Measurements from ENCODE around the gene ZNF554.

The ZNF554 gene

DNA sequence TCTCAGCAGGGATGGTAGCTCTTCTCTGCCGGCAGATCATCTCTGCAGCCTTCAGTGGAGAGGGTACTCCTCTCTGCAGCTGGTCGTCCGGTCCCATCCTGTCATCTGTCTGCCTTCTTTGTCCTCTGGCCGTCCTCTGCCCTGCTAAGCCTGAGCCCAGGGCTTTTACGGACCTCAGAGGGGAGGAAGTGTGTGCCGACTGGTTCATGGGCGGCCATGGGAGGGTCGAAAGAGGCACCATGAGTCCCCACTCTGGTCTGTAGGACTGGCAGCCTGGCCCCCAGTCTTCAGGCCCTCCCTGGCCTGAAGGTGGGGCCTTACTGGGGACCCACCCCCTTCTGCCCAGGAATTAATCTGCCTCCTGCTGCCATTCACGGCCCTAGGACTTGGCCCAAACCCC lies 4.0 kb downstream of the ZNF554 start:
- no peak for DNase-seq (ENCODE audit: insufficient read length, low spot score)
- FAIRE-seq = no peak

DNA sequence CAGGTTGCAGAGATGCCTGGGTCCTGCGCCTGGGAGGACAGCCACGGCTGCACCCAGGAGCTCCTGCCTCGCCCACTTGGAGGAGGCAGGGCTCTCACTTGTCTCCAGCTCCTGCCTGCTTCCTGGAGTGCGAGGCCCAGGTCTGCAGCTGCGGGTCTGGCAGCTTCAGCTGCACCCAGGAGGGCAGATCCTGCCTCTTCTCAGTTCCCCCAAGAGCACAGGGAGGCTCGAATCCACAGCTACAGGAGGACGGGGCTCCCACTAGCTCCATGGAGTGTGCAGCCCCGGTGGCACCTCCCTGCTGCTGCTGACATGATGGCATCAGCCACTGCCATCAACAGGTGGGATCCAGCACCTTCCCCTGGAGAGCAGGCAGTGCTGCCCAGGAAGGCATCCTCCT lies 4.5 kb downstream of the ZNF554 start:
- DNase-seq (ENCODE audit: insufficient read length, low spot score) (no peak), FAIRE-seq (no peak)

DNA sequence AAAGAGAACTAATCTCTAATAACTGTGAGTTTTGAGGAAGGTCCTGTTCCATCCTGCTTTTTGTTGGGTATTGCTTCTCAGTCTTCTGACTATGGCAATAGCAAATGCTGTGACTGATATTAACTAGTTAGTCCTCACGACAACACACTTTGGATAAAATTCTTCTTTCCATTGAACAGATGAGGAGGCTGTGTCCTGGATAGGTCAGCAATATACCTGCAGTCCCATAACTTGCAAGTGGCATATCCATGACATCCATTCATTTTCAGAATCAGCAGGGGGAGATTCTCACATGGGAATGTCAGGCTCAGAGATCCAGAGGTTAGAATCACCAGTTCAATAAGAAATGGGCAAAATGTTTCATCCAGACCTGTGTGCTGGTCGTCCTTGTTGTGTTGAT lies 7.4 kb downstream of the ZNF554 start:
- no peak for DNase-seq (ENCODE audit: insufficient read length, low spot score)
- FAIRE-seq = no peak

GRCh38 chr19:2827840-2828489 lies 8.3 kb downstream of the ZNF554 start:
- no peak for DNase-seq (ENCODE audit: insufficient read length, low spot score)
- FAIRE-seq = no peak

DNA sequence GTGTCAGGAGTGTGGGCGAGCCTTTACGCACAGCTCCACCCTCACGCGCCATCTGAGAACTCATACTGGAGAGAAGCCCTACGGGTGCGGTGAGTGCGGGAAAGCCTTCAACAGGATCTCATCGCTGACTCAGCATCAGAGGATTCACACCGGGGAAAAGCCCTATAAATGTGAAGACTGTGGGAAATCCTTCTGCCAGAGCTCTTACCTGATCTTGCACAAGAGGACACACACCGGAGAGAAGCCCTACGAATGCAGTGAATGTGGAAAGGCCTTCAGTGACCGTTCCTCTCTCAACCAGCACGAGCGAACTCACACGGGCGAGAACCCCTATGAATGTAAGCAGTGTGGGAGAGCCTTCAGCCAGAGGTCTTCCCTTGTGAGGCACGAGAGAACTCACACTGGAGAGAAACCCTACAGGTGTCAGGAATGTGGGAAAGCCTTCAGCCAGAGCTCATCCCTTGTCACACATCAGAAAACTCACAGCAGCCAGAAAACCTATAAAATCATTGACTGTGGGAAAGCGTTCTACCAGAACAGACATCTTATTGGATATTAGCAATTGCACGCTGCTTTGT lies 14.7 kb downstream of the ZNF554 start:
- FAIRE-seq = no peak

GRCh38 chr19:2837430-2837829 lies 17.8 kb downstream of the ZNF554 start:
- no peak for DNase-seq (ENCODE audit: insufficient read length, low spot score)
- no peak for FAIRE-seq

More for the DNA sequence above, 14.7 kb downstream of the ZNF554 start:
- DNase-seq (ENCODE audit: insufficient read length, low spot score) = no peak

DNA sequence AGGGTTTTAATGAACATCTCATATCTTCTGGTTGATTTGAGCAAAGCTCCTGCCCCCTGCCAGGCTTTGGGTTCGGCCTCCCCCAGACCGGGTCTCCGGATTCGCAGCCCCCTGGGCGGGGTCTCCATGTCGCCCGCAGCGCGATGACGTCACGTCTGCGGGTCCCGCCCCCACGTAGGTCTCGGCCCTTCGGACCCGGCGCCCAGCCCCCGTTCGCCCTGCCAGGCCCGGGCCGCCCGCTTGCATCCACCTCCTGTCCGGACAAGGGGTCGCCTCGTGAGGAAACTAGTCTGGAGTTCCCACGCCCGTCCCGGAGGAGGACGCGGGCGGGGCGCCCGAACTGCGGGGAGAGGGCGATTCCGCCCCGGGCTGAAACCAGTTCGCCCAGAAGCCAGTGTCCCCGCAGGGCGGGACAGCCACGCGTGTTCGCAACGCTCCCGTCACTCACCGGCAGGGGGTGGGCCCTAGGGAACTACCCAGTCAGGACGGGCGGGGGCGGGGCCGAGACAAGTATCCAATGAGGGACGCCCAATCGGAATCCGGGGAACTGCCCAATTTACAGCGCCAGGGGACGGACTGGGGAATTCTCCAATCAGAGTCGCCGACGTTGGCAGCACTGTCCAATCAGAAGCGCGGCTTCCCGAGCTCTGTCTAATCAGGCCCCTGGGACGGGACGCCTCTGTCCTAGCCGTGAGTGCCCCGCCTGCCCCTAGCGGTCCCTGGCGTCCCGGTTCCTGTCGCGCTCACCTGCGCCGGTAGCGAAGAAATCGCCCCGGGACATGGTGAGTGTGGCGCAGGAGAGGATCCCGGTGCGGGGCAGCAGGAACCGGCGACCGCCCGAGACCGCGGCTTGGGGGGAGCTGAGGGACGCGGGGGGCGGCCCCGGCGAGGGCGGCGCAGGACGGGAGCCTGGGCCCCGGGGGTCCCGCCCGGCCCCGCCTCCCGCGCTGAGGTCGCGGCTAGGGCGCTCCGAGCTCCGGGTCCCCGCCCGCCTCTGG lies 21.4 kb downstream of the ZNF554 start, which contains the start of gene ZNF555:
ZNF555 (plus strand) TSS at position 682 of the 998 bp plus-strand sequence; CDS start at position 780, 98 bp downstream.
- peak; percentile 94 for FAIRE-seq
- peak; percentile 97 for DNase-seq (ENCODE audit: insufficient read length, low spot score)

GRCh38 chr19:2841855-2842574 lies 22.3 kb downstream of the ZNF554 start:
- FAIRE-seq (no peak), DNase-seq (ENCODE audit: insufficient read length, low spot score) (no peak)

DNA sequence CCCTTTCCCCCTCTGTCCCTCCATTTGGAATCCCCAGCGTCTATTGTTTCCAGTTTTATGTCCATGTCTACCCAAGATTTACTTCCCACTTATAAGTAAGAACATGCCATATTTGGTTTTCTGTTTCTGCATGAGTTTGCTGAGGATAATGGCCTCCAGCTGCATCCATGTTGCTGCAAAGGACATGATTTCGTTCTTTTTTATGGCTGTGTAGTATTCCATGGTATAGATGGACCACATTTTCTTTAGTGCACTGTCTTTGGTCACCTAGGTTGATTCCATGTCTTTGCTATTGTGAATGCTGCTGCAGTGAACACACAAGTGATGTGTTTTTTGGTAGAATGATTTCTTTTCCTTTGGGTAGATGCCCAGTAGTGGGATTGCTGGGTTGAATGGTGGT lies 25.4 kb downstream of the ZNF554 start:
- FAIRE-seq = no peak
- no peak for DNase-seq (ENCODE audit: insufficient read length, low spot score)

DNA sequence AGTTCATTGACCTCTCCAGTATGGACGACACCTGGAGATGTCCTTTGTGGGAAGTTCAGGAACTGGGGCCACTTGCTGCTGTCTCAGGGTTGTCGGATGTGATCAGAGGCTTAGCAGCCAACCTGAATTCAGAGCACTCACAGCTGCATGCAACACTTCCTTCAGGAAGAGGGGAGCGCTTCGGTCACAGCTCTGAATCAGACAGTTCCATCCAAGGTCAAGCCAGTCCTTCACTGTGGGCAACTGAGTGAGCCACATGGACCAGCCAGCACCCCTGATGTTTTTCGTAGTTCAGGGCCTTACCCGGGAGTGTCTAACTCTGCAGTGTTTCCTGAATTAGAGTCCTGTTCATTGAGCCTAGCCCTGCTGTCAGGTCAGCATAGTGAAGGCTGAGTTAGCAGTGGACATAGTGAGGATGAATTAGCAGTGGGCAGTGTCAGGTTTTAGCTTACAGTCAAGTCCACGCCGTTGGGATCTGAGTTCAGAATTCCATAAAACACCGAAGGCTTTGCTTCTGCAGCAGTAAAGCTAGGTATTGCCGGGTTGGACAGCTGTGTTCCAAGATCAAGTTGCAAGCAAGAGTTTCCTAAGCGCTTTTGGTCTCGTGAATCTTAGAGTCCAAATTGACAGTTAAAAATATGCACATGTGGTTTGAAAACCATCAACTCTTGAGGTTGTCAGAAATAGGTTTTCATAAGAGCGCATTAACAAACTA lies 26.7 kb downstream of the ZNF554 start:
- DNase-seq (ENCODE audit: insufficient read length, low spot score) = no peak
- no peak for FAIRE-seq

GRCh38 chr19:2847507-2847906 lies 27.8 kb downstream of the ZNF554 start:
- DNase-seq (ENCODE audit: insufficient read length, low spot score) = no peak
- FAIRE-seq = no peak

DNA sequence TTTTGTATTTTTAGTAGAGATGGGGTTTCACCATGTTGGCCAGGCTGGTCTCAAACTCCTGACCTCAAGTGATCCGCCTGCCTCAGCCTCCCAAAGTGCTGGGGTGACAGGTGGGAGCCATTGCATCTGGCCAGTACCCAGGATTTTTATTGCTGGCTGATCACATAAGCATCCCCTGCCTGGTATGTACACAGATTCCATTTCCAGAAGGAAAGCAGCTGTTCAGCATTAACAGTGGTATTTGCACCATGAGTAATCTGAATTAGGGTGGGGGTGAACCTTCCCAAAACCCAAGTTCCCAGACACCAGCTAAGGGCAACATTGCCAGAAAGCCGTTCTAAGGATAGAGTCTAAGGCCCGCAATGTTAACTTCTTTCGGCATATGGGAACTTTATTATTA lies 28.9 kb downstream of the ZNF554 start:
- no peak for DNase-seq (ENCODE audit: insufficient read length, low spot score)
- FAIRE-seq = no peak

DNA sequence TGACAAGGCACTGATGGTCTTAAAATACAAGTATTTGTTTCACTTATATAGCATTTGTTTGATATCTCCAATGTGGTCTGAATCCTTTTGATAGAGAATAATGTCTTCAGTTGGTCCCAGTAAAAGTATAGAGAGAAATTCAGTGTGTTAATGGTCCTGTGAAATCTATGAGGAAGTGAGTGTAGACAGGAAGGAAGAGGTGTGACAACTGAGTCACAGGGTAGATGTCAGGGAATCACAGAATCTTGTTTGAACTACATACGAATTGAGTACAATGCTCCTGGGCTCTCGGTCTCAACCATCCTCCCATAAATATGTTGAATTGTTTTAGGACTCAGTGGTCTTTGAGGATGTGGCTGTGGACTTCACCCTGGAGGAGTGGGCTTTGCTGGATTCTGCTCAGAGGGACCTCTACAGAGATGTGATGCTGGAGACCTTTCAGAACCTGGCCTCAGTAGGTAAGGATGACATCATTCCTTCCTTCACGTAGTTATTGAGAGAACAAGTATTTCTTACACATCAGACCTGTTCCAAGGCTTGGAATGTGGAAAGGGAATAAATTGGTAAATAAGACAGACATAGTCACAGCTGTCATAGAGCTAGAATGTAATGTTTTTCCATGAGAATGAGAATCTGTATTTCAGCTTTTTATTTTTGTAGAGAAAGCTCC lies 30.7 kb downstream of the ZNF554 start:
- FAIRE-seq (no peak), DNase-seq (ENCODE audit: insufficient read length, low spot score) (no peak)

GRCh38 chr19:2852598-2852997 lies 32.9 kb downstream of the ZNF554 start:
- FAIRE-seq (no peak), DNase-seq (ENCODE audit: insufficient read length, low spot score) (no peak)

DNA sequence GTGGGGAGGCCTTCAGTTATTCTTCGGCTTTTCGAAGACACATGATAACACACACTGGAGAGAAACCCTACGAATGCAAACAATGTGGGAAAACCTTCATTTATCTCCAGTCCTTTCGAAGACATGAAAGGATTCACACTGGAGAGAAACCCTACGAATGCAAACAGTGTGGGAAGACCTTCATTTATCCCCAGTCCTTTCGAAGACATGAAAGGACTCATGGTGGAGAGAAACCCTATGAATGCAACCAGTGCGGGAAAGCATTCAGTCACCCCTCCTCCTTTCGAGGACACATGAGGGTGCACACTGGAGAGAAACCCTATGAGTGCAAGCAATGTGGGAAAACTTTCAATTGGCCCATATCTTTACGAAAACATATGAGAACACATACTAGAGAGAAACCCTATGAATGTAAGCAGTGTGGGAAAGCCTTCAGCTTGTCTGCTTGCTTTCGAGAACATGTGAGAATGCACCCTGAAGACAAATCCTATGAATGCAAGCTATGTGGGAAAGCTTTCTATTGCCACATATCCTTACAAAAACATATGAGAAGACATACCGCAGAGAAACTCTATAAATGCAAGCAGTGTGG lies 33.4 kb downstream of the ZNF554 start:
- no peak for FAIRE-seq
- no peak for DNase-seq (ENCODE audit: insufficient read length, low spot score)

- no peak for FAIRE-seq
- no peak for DNase-seq (ENCODE audit: insufficient read length, low spot score)
Measured at GRCh38 chr19:2854849-2855248, 35.2 kb downstream of the ZNF554 start.

- FAIRE-seq (no peak), DNase-seq (ENCODE audit: insufficient read length, low spot score) (no peak)
Measured at GRCh38 chr19:2856457-2857050, 36.9 kb downstream of the ZNF554 start.

- DNase-seq (ENCODE audit: insufficient read length, low spot score) = no peak
- no peak for FAIRE-seq
Measured at GRCh38 chr19:2858864-2859263, 39.2 kb downstream of the ZNF554 start.

DNA sequence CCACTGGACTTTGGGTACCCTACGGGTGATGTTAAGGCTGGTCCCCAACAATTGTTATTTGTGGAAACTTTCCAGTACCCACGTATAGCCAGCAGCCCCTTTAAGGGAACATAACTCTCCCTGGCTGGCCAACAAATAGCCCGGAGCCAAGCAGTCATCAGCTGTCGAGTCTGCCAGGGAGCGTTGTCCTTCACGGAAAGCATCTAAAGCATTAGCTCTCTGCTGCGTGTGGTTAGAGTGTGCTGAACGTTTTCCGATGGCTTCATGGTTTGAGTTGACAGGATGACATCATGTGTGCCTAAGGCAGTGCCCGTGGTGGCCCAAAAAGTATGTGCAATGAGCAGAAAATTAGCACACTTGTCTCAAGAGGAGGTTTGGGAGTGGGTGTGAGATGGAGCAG lies 44.1 kb downstream of the ZNF554 start:
- FAIRE-seq (no peak), DNase-seq (ENCODE audit: insufficient read length, low spot score) (no peak)
